Esophagus mucosa (tissue), 1 donor: ENCODE data around the gene ACOXL. TPM values are rescaled to one million over a fixed set of nuclear protein-coding genes. Genes with fewer than 3 reads are reported as not detected.

Experiments used
- total RNA-seq: library from RNA; stranded (reverse); gene quantifications from one replicate; pipeline ENCODE4 v1.2.4, GENCODE V29; 2023
- donor health status: DM: yes; HTN: yes; CAD: no.

ACOXL gene
- total RNA-seq, 1 donor from 2014 or later, result not detected

Other genes with a start within 250 kb of the ACOXL start
- 1.9 TPM for gene RGPD6, start 155.4 kb upstream of the ACOXL start, total RNA-seq
- 15.9 TPM for gene BUB1, start 54.5 kb upstream of the ACOXL start, total RNA-seq